WTC11 (cell line): ENCODE measurements around the gene PKD2L2. TPM values are rescaled to one million over a fixed set of nuclear protein-coding genes. Genes with fewer than 3 reads are reported as not detected.

Experiments used
- ATAC-seq: fragments of 200-7000 bp; cut with Tn5 transposase; 2 replicates; pipeline ENCODE4 v1.10.0; 2021; ENCODE audit warnings: mild to moderate bottlenecking, moderate library complexity
- CTCF ChIA-PET: fragments of 300-600 bp; sonication (Branson Sonifier 250); formaldehyde crosslinking; loops from one replicate; lab custom pipeline; 2021; ENCODE audit warnings: antibody characterized with exemption; lab: Charles Lee
- POLR2A ChIA-PET: fragments of 350-600 bp; sonication (Branson Sonifier 250); formaldehyde crosslinking; loops from one replicate; lab custom pipeline; 2021; ENCODE audit warnings: antibody characterized with exemption; lab: Charles Lee
- DNase-seq: peaks from one replicate; pipeline ENCODE4 v3.0.0; 2021; ENCODE audit warnings: low spot score
- H3K27ac Mint-ChIP-seq: 2 replicates; pipeline ENCODE4 v1.8.0; 2021; ENCODE audit warnings: mixed read lengths
- H3K27me3 Mint-ChIP-seq: 2 replicates; pipeline ENCODE4 v1.8.0; 2021; ENCODE audit warnings: low read depth, mild to moderate bottlenecking, moderate library complexity, mixed read lengths
- H3K36me3 Mint-ChIP-seq: 2 replicates; pipeline ENCODE4 v1.8.0; 2021; ENCODE audit warnings: mixed read lengths
- H3K4me1 Mint-ChIP-seq: 2 replicates; pipeline ENCODE4 v1.8.0; 2022; ENCODE audit warnings: mixed read lengths
- H3K4me3 Mint-ChIP-seq: 2 replicates; pipeline ENCODE4 v1.8.0; 2021; ENCODE audit warnings: mild to moderate bottlenecking, moderate library complexity, mixed read lengths
- H3K9me3 Mint-ChIP-seq: 2 replicates; pipeline ENCODE4 v1.8.0; 2021; ENCODE audit warnings: mixed read lengths
- AFF4 ChIP-seq: sonication (generic); formaldehyde crosslinking; IDR thresholded peaks from 2 replicates; pipeline ENCODE4 v1.8.1; 2023; ENCODE audit warnings: mild to moderate bottlenecking, missing genetic modification reagents, borderline replicate concordance
- CBFB ChIP-seq: sonication (generic); formaldehyde crosslinking; IDR thresholded peaks from 2 replicates; pipeline ENCODE4 v1.8.1; 2022; ENCODE audit warnings: mild to moderate bottlenecking, low read depth, missing genetic modification reagents
- CDX4 ChIP-seq: fragments of 250-450 bp; sonication (Bioruptor Pico); IDR thresholded peaks from 2 replicates; pipeline ENCODE4 v1.9.0; 2021; ENCODE audit warnings: moderate library complexity, mild to moderate bottlenecking, inconsistent platforms, borderline replicate concordance
- E2F1 ChIP-seq: sonication (generic); formaldehyde crosslinking; IDR thresholded peaks from 2 replicates; pipeline ENCODE4 v1.8.0; 2022; ENCODE audit warnings: mild to moderate bottlenecking, missing genetic modification reagents
- ELF4 ChIP-seq: sonication (generic); formaldehyde crosslinking; IDR thresholded peaks from 2 replicates; pipeline ENCODE4 v1.8.1; 2022; ENCODE audit warnings: low read depth, mild to moderate bottlenecking, moderate library complexity, missing genetic modification reagents
- FOXP4 ChIP-seq: sonication (generic); formaldehyde crosslinking; IDR thresholded peaks from 2 replicates; pipeline ENCODE4 v1.8.0; 2022; ENCODE audit warnings: mild to moderate bottlenecking, missing genetic modification reagents
- GTF2I ChIP-seq: fragments of 250-450 bp; sonication (Bioruptor Pico); conservative IDR thresholded peaks from 2 replicates; pipeline ENCODE4 v1.4.0; 2021; ENCODE audit warnings: mild to moderate bottlenecking
- MYBL2 ChIP-seq: sonication (generic); formaldehyde crosslinking; IDR thresholded peaks from 2 replicates; pipeline ENCODE4 v1.8.1; 2023; ENCODE audit warnings: mild to moderate bottlenecking, moderate library complexity, missing genetic modification reagents
- NR1H2 ChIP-seq: sonication (generic); formaldehyde crosslinking; IDR thresholded peaks from 2 replicates; pipeline ENCODE4 v1.9.0; 2021; ENCODE audit warnings: mild to moderate bottlenecking, moderate library complexity, missing genetic modification reagents
- NR3C1 ChIP-seq: sonication (generic); formaldehyde crosslinking; conservative IDR thresholded peaks from 2 replicates; pipeline ENCODE4 v1.8.1; 2023; ENCODE audit warnings: low read depth, mild to moderate bottlenecking, missing genetic modification reagents
- PREB ChIP-seq: sonication (generic); formaldehyde crosslinking; IDR thresholded peaks from 2 replicates; pipeline ENCODE4 v1.8.1; 2022; ENCODE audit warnings: mild to moderate bottlenecking, missing genetic modification reagents, moderate library complexity, borderline replicate concordance
- TCF7 ChIP-seq: sonication (generic); formaldehyde crosslinking; IDR thresholded peaks from 2 replicates; pipeline ENCODE4 v1.8.0; 2022; ENCODE audit warnings: mild to moderate bottlenecking, low read depth, missing genetic modification reagents, moderate library complexity
- TEAD1 ChIP-seq: sonication (generic); formaldehyde crosslinking; IDR thresholded peaks from 2 replicates; pipeline ENCODE4 v1.8.0; 2022; ENCODE audit warnings: mild to moderate bottlenecking, missing genetic modification reagents
- ZNF317 ChIP-seq: sonication (generic); formaldehyde crosslinking; IDR thresholded peaks from 2 replicates; pipeline ENCODE4 v1.8.1; 2023; ENCODE audit warnings: low read depth, mild to moderate bottlenecking, moderate library complexity, missing genetic modification reagents, borderline replicate concordance
- ZNF396 ChIP-seq: fragments of 250-450 bp; sonication (Bioruptor Pico); IDR thresholded peaks from 2 replicates; pipeline ENCODE4 v1.8.0; 2021; ENCODE audit warnings: mild to moderate bottlenecking, moderate library complexity, borderline replicate concordance
- ZNF416 ChIP-seq: fragments of 250-450 bp; sonication (Bioruptor Pico); IDR thresholded peaks from 2 replicates; pipeline ENCODE4 v1.9.0; 2021; ENCODE audit warnings: mild to moderate bottlenecking, inconsistent platforms
- total RNA-seq: library from RNA; stranded (reverse); gene quantifications from 3 replicates; pipeline ENCODE4 v1.2.3, GENCODE V29; 2021
- TF ChIP-seq, protein P1 (sequence below): sonication (generic); formaldehyde crosslinking; IDR thresholded peaks from 2 replicates; pipeline ENCODE4 v1.8.0; 2022; ENCODE audit warnings: mild to moderate bottlenecking, missing genetic modification reagents
- TF ChIP-seq, protein P2 (sequence below): fragments of 250-450 bp; sonication (Bioruptor Pico); IDR thresholded peaks from 2 replicates; pipeline ENCODE4 v1.9.0; 2021; ENCODE audit warnings: mild to moderate bottlenecking, borderline replicate concordance
- TF ChIP-seq, protein P3 (sequence below): sonication (generic); formaldehyde crosslinking; IDR thresholded peaks from 2 replicates; pipeline ENCODE4 v1.8.1; 2023; ENCODE audit warnings: mild to moderate bottlenecking, missing genetic modification reagents, moderate library complexity

PKD2L2 gene
- total RNA-seq, 1 experiment from 2014 or later, result not detected

DNA sequence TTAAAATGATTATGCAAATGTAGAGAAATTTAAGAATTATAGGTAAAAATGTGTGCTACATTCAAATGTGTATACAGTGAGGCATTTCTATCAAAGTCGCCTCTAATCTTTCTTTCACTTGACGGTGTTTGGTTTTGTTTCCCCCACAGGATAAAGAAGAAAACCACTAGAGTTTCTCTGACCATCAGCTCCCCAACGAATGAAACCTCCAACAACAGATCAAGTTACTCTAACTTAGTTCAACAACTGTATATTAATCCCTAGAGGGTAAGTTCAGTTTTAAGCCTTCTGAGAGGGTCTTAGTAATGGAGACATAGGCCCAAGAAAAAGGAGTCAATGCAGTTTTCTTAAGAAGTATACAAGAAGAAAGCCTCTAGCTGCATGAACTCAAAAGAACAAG, 33.1 kb upstream of the PKD2L2 start:
- ChIA-PET POLR2A (no interaction called here), CTCF (no interaction called here)
- Mint-ChIP-seq H3K36me3 (no peaks in the 10 kb centered on the region), H3K4me1 (peaks cover 4% of the 10 kb centered on the region; the same call in 1 of the 2 replicates), H3K27ac (no peak overlapping the region), H3K27me3 (no peaks in the 10 kb centered on the region), H3K4me3 (no peak overlapping the region), H3K9me3 (peaks cover 10% of the 10 kb centered on the region; the same call in 1 of the 2 replicates)
- ATAC-seq (no peak), DNase-seq (no peak)
- TF ChIP-seq ZNF396 (no peak), NR1H2 (no peak), TCF7 (CRISPR knock-in tag) (no peak), NR3C1 (CRISPR knock-in tag) (no peak), FOXP4 (CRISPR knock-in tag) (no peak), CBFB (CRISPR knock-in tag) (no peak), GTF2I (CRISPR knock-in tag) (no peak), ZNF416 (CRISPR knock-in tag) (no peak), AFF4 (no peak), MYBL2 (CRISPR knock-in tag) (no peak), CDX4 (CRISPR knock-in tag) (no peak)
- TF ChIP-seq, protein P1, sequence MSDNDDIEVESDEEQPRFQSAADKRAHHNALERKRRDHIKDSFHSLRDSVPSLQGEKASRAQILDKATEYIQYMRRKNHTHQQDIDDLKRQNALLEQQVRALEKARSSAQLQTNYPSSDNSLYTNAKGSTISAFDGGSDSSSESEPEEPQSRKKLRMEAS (CRISPR knock-in tag), result no peak

- no peak overlapping the region for H3K27ac Mint-ChIP-seq
- no peaks in the 10 kb centered on the region for H3K27me3 Mint-ChIP-seq
- H3K9me3 Mint-ChIP-seq, result peaks cover 10% of the 10 kb centered on the region; the same call in 1 of the 2 replicates
- ChIA-PET CTCF (no interaction called here), POLR2A (no interaction called here)
- DNase-seq (no peak), ATAC-seq (no peak)
- no peaks in the 10 kb centered on the region for H3K36me3 Mint-ChIP-seq
- H3K4me3 Mint-ChIP-seq, result no peak overlapping the region
- H3K4me1 Mint-ChIP-seq, result peaks cover 4% of the 10 kb centered on the region; the same call in 1 of the 2 replicates
- no peak for TF ChIP-seq E2F1 (CRISPR knock-in tag)
- no peak for TF ChIP-seq TEAD1 (CRISPR knock-in tag)
- TF ChIP-seq ELF4 (CRISPR knock-in tag), result no peak
- TF ChIP-seq, protein P2, sequence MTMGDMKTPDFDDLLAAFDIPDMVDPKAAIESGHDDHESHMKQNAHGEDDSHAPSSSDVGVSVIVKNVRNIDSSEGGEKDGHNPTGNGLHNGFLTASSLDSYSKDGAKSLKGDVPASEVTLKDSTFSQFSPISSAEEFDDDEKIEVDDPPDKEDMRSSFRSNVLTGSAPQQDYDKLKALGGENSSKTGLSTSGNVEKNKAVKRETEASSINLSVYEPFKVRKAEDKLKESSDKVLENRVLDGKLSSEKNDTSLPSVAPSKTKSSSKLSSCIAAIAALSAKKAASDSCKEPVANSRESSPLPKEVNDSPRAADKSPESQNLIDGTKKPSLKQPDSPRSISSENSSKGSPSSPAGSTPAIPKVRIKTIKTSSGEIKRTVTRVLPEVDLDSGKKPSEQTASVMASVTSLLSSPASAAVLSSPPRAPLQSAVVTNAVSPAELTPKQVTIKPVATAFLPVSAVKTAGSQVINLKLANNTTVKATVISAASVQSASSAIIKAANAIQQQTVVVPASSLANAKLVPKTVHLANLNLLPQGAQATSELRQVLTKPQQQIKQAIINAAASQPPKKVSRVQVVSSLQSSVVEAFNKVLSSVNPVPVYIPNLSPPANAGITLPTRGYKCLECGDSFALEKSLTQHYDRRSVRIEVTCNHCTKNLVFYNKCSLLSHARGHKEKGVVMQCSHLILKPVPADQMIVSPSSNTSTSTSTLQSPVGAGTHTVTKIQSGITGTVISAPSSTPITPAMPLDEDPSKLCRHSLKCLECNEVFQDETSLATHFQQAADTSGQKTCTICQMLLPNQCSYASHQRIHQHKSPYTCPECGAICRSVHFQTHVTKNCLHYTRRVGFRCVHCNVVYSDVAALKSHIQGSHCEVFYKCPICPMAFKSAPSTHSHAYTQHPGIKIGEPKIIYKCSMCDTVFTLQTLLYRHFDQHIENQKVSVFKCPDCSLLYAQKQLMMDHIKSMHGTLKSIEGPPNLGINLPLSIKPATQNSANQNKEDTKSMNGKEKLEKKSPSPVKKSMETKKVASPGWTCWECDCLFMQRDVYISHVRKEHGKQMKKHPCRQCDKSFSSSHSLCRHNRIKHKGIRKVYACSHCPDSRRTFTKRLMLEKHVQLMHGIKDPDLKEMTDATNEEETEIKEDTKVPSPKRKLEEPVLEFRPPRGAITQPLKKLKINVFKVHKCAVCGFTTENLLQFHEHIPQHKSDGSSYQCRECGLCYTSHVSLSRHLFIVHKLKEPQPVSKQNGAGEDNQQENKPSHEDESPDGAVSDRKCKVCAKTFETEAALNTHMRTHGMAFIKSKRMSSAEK (CRISPR knock-in tag), result no peak
- TF ChIP-seq PREB (CRISPR knock-in tag), result no peak
- TF ChIP-seq, protein P3, sequence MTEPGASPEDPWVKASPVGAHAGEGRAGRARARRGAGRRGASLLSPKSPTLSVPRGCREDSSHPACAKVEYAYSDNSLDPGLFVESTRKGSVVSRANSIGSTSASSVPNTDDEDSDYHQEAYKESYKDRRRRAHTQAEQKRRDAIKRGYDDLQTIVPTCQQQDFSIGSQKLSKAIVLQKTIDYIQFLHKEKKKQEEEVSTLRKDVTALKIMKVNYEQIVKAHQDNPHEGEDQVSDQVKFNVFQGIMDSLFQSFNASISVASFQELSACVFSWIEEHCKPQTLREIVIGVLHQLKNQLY (CRISPR knock-in tag), result no peak
- no peak for TF ChIP-seq ZNF317 (CRISPR knock-in tag)
- TF ChIP-seq GTF2I (CRISPR knock-in tag), result no peak
Observed at GRCh38 chr5:137856916-137857862, 32.1 kb upstream of the PKD2L2 start.
